Vagina (tissue), 2 donors: ENCODE measurements around the gene IL19.

ENCODE experiments used
- POLR2AphosphoS5 ChIP-seq, 2 donors: sonication (generic); formaldehyde crosslinking; IDR thresholded peaks; one replicate each; pipeline ENCODE4 v1.9.0; 2017; ENCODE audit warnings: antibody characterized with exemption in 2 of 2, mild to moderate bottlenecking in 2 of 2, low read depth in 1 of 2; ENCODE audit not compliant: insufficient read depth in 1 of 2
- TF ChIP-seq, protein P1 (sequence below), 3 experiments: fragments of 450-650 bp in 2 of 3; fragments of 200-600 bp in 1 of 3; sonication (generic) in 1 of 3; IDR thresholded peaks; one replicate each; pipeline ENCODE4 v1.5.1; 2017 to 2019; ENCODE audit warnings: antibody characterized with exemption in 3 of 3, mild to moderate bottlenecking in 2 of 3, moderate library complexity in 2 of 3

DNA sequence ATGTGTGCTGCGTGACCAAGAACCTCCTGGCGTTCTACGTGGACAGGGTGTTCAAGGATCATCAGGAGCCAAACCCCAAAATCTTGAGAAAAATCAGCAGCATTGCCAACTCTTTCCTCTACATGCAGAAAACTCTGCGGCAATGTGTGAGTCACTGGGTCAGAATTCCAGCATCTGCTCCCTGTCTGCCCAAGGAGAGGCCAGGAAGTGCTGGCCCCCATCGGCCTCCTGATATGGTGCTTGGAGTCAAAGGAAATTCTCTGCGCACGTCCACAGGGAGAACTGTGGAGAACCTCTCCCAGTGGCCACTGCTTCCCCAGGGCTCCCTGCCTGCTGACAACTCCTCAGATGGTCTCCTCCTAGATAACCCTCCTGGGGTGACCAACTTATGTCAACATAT, 69.3 kb downstream of the IL19 start:
- TF ChIP-seq, protein P1, sequence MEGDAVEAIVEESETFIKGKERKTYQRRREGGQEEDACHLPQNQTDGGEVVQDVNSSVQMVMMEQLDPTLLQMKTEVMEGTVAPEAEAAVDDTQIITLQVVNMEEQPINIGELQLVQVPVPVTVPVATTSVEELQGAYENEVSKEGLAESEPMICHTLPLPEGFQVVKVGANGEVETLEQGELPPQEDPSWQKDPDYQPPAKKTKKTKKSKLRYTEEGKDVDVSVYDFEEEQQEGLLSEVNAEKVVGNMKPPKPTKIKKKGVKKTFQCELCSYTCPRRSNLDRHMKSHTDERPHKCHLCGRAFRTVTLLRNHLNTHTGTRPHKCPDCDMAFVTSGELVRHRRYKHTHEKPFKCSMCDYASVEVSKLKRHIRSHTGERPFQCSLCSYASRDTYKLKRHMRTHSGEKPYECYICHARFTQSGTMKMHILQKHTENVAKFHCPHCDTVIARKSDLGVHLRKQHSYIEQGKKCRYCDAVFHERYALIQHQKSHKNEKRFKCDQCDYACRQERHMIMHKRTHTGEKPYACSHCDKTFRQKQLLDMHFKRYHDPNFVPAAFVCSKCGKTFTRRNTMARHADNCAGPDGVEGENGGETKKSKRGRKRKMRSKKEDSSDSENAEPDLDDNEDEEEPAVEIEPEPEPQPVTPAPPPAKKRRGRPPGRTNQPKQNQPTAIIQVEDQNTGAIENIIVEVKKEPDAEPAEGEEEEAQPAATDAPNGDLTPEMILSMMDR (IDR thresholded peaks at IDR 0.05) = no peak
- TF ChIP-seq POLR2AphosphoS5 (IDR thresholded peaks at IDR 0.05; ENCODE audit: insufficient read depth in 1 of 2, low read depth in 1 of 2) = no peak
